ENCODE results near the gene LRMDA.

Gene LRMDA

DNA sequence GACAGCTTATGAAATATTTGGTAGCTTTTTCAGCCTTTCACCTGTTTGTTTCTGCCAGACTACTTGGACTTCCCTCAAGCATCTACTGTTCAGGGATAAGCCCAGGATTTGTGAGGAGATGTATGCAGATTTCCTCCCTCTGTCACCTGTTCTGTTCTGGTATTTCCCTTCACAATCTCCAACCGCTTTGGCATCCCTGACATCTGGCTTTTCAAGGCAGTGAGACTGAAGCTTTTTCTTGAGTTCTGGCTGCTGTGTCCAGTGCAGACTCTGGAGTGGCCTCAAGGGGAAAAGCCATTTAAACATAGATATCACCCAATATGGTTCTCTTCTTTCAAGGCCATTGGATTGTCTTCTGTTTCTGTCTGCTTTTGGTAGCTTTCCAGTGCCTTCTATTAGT, 369.7 kb downstream of the LRMDA start:
- no peak for DNase-seq

DNA sequence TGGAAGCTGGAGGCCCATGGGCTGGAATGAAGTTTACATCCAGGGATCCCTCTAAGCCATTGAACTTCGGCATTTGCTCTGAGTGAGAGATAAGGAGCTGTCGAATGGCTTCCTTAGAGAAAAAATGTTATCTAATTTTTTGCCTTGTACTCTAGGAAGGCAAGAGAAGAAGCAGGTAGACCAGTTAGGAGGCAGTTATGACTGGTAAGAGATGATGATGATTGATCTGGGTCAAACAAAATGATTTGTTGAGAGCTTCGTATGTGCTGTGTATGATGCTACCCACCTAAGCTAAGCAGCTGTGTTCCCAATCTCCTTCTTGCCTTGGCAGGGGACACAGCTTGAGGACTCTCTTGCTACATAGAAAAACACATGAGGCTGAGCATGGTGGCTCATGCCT, 370.2 kb downstream of the LRMDA start:
- no peak for DNase-seq

DNA sequence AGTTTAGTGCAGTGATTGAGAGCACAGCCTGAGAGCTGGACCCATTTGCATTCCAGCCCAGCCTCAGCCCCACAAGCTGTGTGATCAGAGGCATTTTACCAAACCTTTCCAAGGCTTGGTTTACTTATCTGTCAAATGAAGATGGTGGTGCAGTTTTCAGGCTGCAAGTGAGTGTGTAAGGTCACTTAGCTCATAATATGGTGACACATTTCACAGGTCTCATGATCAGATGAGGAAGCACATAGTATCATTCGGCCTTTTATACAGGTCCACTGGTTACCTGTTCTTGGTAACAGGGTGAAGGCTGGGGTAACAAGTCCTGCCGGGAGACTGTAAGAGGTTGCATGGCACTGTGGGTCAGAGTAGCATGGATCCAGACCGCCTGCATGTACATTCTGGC, 371.7 kb downstream of the LRMDA start:
- no peak for DNase-seq

DNA sequence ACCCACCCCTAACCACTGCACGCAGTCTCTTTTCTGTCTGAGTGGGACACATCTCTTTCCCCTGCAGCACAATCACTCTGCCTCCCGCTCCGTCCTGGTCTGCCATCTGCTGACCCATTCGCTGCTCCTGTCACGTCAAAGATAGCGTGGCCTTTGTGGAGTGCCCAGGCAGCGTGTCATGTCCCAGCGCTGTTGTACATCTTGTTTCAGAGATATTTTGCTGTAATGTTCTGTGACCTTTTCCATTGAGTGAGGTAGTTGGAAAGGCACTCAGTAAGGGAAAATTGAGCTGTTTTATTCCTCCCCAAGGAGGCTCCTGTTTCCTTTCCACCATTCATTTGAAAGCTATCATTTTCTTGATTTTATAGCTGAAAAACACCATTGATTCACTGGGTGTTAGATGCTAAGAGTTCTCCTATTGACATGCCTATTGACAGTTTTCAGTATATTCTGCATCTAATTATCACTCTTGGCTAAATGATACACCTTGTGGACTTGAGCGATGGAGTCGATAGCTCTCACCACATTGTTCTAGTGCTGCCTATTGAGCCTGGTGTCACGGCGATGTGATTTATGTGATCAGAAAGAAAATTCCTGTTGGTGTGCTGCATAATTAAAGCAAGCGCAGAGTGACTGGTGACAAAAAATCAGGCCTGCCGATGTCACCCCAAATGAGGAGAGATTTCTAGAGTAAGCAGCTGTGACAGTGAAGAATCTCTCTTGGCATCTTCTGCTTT, 372.6 kb downstream of the LRMDA start:
- DNase-seq: peak; percentile 25

DNA sequence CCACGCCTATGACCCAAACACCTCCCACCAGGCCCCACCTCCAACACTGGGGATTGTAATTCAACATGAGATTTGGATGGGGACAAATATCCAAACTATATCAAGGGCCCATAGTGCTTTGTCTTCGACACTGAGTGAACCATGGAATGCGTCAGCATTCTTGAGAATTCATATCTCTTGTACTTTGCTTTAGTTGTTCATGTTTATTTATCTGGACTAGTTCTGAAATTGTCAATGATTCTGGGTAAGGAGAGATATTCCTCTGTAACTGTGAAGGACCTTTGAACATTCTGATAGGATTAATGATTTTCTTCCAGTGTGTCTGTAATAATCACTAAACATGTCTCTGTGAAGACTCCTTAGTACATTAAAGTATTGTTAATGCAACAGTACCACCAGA, 374.8 kb downstream of the LRMDA start:
- DNase-seq: no peak

DNA sequence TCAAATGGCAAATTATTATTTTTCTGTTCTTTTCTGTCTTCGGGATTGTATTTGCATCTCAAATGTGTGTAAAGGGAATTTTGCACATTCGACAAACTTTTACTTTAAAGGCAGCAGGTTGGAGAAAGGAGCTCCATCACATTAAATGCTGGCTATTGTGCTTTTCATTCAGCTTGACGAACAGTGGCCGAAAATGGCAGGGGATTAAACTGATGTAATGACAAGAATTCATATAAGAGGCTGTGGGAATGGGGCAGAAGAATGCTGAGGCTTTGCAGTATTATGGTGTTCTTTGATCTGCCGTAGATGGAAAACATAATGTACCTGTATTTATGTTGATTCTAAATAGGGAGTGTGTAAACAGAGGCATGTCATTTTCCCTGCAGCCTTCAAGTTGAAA, 376.0 kb downstream of the LRMDA start:
- DNase-seq: no peak

DNA sequence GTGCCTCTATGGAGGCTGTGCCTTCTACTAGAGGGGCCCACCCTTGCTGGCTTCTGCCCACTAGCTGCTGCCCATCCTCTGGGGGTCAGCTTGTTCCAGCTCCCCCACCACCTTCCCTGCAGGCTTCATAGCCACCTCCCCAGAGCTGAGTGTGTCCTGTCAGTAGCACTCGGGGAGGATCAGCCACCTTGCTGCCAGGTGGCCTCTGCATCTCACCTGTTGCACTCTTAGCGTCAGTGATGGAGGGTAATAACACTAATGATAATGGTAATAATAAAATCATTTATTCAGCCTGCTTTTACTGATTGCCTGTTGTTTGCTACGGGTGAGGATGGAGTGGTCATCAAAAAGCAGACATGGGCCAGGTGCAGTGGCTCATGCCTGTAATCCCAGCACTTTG, 377.6 kb downstream of the LRMDA start:
- DNase-seq: no peak

DNA sequence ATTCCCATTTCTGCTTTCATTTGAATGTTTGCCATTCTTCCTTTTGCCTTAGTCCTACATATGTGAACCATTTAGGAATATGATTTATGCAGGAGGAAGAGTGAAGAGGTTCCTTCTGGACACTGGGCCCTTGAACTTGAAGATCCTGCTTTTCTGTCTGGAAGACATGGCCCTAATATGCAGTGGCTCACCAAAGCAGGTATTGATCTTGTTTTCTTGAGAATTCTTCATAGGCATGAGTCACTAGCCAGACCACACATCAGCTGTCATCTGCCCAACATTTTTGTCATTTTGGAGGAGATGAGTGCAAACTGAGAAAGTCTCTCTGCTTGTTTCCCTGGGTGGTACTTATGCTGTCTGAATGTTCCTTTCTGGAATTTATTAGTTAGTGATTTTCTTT, 382.6 kb downstream of the LRMDA start:
- no peak for DNase-seq

DNA sequence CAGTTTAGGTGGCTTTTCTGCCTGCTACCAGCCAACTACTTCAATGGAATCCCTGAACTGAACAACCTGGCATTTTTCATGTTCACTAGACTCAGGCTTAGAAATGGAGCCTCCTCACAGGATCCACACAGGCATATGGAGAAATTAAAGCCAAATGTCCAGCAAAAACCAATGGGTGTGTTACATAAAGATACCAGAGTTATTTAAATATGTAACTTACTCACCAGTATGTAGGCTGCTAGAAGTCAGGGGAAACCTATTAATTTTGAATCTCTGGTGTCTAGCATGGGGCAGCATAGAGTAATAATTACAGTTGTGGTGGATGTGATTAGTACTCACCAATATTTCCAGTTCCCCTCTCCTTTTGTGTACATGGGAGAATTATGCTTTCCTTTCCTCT, 383.6 kb downstream of the LRMDA start:
- no peak for DNase-seq

DNA sequence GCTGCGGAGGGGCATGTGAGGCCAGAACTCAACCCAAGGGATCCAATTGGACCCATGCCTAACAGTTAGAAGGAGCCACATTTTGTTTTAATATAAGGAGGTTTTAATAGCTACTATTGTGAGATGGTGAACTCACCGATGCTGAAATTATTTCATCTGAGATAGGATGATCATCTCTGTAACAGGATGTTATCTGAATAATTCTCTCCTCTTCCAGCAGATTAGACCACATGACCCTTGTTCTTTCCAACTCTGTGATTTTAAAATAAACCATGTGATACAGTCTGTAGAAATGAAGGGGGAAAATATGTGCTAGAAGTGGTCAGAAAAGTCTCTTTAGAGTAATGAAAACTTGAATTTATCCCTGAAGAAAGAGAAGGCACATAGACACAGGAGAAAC, 385.8 kb downstream of the LRMDA start:
- no peak for DNase-seq

DNA sequence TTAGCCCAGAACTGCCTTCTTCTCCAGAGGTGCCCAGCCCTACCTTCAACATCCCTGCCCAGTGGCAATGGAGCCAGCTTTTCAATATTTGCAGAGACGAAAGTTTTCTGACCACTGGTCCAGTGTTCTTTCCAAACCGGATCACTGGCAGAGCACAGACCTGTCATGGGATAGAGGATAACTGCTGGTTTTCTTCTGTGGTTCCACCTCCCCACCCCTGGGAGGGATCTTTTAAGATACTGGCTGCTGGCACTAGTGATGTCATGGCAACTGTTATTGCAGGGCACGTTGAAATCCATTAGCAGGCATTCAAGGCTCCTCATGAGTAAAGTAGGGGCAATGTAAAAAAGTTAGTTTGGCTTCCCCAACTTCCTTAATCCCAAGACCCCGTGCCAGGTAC, 387.1 kb downstream of the LRMDA start:
- DNase-seq: no peak

DNA sequence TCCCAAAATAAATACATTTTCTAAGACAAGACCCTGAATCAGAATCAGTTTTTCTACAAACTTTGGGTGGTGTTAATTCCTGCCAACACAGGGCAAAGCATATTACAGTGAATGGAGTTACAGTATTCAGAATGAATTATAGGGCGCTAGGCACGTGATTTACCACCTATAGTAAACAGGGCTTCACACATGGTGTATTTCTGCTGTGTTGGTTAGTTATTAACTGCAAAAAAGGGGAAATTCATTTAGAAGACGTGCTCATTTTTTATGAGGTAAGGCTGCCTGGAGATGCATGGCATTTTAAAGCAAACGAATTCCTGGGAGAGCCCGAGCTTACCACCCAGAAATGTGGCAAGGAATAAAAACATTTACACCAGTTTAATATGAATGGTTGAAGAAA, 393.8 kb downstream of the LRMDA start:
- DNase-seq: no peak

DNA sequence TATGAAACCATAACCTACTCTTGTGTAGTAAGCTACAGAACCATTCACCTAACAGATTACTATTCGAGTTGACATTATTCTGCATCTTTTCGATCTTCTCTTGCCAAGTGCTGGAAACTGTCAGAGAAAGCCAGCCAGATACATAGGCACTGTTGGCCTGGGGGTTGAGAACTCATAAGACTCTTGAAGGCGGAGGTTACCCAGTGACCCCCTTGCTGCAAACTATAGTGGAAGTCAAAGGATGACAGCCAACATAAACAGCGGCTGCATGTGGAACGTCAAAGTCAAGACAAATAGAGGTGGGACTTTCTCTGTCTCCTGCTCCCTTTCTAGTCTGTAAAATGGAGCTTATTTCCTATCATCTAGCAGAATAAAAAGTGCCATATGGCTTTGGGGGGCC, 394.2 kb downstream of the LRMDA start:
- DNase-seq: no peak

DNA sequence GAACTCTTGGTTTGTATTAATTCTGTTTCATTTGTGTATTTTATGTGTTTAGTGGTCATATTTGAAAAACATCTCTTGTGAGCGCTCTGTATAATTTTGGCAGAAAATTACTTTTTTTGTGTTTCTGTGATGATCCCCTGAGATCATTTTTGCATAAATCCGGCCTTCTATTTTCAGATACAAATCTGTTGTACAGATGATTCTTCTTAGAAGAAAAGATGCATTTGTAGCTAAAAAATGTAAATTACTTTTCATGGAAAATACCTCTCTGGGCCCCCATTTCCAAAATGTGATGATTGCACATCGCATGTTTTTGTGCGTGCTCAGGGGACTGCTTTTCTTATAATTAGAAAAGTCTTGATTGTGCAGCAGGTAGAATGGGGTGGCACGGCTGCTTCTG, 395.4 kb downstream of the LRMDA start:
- DNase-seq: no peak

DNA sequence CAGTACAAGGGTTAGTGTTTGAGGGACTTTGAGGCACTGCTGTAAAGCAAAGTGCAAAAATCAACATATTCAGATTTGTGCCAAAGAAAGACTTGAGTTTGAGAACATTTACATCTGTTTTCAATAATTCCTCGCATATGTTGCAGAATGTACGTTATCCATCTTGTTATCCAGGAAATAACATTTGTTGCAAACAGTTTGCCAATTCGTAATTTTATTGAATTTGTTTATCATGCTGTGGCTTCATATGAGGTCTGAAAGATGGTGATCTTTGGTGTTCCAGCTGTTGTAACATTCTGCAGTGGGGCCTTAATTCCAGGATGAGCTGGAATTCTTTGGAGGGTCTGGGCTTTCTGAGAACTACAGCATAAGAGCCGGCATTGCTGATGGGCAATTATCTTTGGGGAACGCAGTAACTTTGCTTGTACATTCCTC, 396.2 kb downstream of the LRMDA start:
- no peak for DNase-seq

DNA sequence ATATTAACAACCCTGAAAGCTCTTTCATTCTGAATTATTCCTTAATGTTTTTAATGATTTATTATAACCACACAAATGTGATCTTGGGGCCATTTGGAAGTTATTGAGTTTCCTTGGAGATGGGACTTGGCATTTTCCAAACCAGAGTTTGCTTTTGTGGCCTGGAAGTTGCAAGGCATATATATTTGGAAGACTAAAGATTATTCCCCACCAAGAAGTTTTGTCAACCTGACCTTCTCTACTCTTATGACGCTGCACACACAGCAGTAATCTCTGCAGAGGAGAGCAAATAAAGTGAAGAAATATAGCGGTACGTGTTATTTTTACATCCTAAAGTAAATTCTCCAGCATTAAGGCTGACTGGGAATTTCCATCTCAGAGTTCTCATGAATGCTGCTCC, 397.0 kb downstream of the LRMDA start:
- DNase-seq: no peak

DNA sequence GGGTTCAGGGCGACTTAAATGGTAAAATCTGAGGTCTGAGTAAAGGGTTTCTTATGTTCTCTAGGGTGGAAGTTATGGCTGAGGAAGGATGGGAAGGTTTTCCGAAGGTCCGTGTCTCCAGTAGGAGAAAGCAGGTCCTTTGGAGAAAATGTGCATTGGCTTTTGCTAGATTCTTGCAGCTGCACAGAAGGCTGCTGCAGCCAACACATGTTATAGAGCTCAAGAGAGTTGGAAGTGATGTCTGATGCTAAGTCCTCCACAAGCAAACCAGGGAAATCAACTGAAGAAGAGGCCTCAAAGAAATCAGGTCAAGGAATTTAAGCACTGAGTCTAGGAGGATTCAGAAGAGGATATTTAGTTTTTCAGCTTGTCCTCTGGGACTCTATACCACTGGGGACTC, 404.6 kb downstream of the LRMDA start:
- DNase-seq: no peak

DNA sequence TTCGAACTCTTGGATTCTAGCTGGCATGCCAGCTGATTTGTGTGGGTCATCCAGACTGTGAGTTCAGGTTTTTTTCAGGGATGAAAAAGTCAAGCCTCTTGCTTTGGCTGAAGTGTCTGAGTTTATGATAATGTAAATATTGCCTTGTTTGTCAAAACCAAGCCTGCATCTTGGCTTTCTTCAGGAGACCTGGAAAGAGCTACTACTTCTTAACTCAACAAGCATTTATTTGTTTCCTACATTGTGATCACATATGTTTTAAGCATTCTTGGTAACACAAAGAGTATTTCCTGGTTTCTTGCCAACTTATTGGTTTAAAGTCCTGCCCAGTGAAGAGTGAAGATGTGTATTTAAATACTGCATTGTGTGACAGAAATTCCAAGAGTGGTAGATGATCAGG, 407.1 kb downstream of the LRMDA start:
- DNase-seq: no peak

DNA sequence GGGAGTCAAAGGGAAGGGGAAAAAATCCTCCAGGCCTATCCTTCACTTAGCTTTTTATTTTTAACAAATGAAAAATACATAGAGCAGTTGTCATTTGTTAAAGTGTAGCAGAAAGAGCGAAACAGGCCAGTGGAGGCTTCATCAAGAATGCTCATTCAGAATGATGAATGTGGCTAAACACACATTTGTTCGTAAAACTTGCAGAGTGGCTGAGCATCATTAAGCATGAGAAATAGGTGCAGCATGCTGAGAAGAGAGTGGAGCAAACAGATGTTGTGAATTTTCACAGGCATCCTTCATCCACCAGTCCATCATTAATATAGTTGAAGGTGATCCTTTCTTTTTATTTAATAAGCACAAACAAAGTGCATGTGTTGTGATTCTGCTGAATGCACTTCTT, 407.6 kb downstream of the LRMDA start:
- no peak for DNase-seq

DNA sequence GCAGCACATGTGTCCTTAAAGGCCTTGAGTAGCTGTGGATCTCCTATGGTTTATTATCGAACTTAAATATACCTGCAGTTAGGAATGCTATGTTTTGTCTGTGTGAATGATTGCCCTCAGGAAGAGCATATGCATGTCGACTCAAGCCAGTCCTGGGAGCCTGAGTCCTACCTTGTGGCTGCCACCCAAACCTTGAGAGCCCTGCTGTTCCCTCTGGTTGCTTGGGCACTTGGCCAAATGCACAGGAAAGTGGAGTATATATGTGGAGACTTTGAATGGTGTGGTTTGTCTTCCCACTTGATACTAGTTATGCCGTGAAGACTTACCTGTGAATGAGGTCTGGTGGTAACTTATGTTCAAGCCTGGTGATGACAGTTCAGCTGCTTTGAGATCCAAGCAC, 409.8 kb downstream of the LRMDA start:
- DNase-seq: no peak

DNA sequence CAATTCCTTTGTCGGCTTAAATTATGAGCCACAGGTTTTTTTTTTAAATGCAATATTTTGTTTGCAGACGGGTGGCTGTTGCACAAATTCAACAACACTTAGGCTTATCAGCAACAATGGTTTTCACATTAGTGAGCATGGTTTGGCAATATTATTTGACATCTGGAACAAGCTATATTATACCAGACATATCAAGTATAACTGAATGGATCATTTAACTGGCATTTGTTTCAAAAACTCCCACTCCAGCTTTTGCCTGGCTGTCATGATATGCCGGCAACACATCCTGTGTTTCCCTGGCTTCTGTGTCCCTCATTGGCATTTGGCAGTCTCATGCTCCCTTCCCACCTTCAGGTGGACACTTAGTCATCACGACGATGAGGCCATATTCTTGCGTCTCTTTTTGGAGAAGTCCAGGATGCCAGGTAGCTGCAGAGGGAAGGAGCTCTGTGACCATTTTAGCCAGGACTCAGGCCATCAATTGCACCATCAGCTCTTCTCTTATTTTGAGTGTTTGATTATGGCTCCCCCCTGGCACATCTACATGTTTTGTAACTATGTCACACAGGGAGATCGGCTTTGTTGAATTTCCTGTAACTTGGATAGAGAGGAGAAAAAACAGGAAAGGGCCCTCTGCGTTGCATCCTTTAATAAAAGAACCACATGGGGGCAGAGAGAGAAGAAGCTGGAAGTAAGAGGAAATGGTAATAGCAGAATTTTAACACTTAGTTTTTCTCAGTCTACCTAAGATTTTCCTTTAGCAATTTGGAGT, 413.9 kb downstream of the LRMDA start:
- no peak for DNase-seq

DNA sequence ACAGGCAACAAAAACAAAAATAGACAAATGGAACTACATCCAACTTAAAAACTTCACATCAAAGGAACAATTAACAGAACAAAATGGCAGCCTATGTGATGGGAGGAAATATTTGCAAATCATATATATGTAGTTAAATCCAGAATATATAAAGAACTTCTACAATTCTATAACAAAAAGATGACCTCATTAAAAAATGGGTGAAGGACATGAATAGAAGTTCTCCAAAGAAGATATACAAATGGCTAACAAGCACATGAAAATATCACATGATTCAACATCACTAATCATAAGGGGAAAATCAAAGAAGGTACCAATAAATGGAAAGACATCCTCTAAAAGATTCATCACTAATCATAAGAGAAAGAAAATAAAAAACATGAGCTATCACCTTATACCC, 416.1 kb downstream of the LRMDA start:
- DNase-seq: no peak

DNA sequence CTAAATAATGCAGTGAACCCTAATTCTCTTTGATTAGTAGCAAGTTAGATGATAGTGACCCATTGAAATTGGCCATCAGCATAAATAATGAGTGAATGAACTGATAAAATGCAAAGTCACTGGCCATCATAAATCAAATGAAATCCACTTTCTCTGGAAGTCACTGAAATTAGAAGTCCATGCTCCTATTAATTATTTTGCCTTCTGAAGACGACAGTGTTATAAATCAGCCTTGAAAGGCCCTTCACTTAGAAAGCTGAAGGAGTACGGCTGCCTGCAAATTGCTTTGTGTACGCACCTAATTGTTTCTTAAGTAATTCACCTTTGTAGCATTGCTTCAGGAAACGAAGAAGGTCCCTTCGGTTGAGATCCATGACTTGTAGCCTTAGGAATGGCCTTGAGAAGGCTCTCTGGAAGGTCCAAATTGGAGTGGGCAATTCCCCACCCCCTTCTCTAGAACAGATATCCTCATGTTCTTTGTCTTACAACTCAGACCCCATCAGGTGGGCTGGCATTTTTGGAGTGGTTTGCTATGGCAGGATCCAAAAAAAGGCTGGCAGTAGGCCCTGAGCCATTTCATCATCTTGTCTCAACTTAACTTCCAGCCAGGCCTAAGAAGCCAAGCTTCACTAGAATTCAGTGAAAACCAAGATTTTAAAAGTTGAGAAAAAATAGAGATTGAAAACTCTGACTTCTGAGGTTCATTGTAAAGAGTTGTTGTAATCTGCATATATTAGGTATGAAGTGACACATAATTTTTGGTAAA, 420.3 kb downstream of the LRMDA start:
- no peak for DNase-seq

Data from DMS153 (cell line).